HuH-7 (cell line): Measurements from ENCODE around the gene MAPK1IP1L.
"Not testable (repeated sequence)": the region's sequence is repeated elsewhere in the genome, so short reads cannot be mapped to it uniquely, and the experiment has no call there.

Experiments used
- DNase-seq: peaks from one replicate; pipeline ENCODE4 v3.0.0; 2011; ENCODE audit warnings: low spot score

Gene MAPK1IP1L

DNA sequence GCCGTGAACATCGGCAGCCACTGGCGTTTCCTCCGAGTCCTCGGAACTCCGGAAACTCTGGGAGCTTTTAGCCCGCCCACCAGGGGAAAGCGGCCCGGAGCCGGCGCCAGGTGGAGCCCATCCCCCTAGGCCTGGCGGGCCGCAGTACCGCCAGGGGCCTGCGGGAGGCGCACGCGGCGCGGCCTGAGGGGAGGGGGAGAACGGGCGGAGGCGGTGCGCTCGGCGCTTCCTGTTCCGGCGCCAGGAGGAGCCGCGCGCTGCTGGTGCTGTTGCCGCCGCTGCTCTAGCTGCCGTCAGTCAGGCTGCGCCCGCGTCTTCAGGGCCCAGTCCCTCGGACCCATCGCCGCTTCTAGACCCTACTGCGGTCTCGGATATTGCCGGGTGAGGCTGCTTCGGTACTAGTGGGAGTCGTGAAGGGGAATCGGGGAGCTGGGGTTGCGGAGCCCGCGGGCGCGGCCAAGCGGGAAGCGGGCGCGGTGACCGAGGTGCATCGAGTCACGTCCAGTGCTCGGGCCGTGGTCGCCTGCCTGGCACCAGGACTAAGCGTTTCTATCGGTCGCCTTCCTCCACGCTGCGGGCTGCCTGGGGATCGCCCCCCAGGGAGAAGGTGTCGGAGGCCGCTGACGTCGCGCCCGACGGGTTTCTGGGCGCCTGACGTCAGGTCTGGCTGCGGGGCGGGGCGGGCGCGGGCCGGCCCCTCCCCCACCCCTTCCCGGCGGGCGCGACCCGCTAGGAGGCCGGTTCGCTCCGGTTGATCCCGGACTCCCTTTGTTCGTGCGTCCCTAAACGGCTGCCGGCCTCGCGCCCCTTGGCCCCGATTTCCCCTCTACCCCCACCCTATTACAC is at the start of gene MAPK1IP1L:
Gene MAPK1IP1L (plus strand): TSS at position 225 of the 846 bp plus-strand sequence. CDS start 10,037 bp downstream, outside the sequence.
- peak; percentile 88 for DNase-seq

DNA sequence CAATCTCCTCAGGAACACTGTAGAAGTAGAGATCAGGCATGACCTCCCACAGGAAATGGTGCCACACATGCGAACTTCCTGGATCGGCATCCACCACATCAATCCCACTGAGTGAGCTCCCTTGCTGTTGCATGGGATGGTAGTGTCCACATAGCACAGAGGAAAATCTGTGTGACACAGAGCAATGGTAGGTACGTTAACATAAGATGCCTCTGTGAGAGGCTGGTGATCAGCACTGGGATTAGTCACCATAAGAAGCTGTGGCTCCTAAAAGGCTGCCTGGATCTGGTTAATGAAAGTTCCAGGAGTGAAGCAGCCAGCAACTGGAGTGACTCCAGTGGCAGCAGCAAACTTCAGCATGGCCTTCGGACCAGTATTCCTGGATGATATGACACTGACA is 46.4 kb upstream of the MAPK1IP1L start:
- no peak for DNase-seq

DNA sequence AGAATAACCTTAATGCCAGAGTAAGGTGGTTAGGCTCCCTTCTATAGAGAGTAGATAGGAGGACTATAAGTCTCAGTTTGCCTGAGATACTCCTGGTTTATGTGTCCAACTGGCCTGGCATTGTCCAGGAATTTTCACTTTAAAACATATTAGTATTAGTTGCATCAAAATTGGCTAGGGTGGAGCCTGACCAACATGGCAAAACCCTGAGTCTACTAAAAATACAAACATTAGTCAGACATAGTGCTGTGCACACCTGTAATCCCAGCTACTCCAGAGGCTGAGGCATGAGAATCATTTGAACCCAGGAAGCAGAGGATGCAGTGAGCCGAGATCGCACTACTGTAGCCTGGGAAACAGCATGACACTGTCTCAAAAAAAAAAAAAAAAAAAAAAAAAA is 36.4 kb upstream of the MAPK1IP1L start:
- no peak for DNase-seq

GRCh38 chr14:55019968-55020554 is 31.4 kb upstream of the MAPK1IP1L start:
- no peak for DNase-seq

DNA sequence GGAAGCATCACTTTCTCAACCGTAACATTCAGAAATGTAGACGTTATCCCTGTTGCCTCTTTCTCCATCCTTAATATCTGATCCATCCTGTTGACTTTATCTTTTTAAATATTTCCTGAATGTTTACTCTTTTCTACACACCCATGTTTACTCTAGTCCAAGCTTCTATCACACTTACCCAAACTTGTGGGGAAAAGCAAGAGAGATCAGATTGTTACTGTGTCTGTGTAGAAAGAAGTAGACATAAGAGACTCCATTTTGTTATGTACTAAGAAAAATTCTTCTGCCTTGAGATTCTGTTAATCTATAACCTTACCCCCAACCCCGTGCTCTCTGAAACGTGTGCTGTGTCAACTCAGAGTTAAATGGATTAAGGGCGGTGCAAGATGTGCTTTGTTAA is 27.1 kb upstream of the MAPK1IP1L start:
- not testable (repeated sequence) for DNase-seq

DNA sequence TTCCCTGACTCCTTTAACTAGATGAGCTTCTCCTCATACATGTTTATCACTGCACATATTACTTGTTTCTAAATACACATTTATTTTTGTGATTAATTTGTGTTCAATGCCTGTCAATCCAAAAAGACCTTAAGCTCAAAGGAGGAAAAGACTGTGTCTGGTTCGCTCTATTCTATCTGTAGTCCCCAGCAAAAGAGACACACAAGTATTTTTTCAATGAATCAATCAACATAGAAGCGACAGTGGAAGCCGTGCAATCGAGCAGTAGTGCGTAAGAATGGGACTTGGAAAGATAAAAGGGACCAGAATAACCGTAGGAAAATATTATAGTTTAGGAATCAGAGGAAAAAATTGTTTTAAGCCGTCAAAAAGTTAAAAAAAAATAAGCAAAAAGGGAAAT is 25.5 kb upstream of the MAPK1IP1L start:
- DNase-seq: no peak

- no peak for DNase-seq
Measured at GRCh38 chr14:55026441-55026792, 25.0 kb upstream of the MAPK1IP1L start.

DNA sequence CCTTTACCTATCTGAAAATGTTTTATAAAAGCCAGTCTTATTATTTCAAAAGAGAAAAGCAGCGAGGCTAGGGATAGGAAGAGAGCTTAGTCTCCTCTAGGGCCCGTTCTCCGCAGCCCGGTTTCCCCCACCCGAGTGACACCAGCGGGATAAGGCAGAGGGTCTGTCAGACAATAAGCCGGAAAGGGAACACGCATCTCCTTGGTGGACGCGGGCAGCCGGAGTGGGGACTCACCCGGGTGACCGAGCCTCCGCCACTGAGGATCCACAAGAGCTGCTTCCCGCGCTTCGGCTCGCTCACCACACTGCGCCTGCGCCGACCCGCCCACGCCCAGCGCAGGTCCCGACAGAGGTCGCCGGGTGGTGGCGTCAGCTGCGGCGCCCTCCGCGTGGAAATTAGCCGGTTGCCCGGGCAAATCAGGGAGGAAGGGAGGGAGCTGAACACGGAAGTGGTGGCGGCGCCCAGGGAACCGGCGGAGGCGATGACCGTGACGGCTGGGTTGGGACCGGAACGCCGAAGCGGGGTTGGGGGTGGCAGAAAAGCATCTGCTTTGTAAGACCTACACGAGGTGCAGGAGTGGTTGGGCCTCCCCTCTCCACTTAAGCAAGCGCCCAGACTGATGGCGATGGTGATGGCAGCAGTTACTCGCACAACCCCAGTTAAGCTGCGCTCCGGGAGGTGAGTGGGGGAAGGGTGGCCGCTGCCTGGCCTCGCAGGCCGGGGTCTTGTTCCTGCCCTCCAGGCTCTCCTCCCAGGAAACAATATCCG is 24.5 kb upstream of the MAPK1IP1L start, which contains the start of the genes SOCS4 and WDHD1:
Gene SOCS4 (plus strand): TSS at position 444 of the 769 bp plus-strand sequence. CDS start 15,806 bp downstream, outside the sequence.
Gene WDHD1 (minus strand): TSS at position 307 of the 769 bp plus-strand sequence. CDS start 312 bp downstream, outside the sequence.
- peak; percentile 90 for DNase-seq

DNA sequence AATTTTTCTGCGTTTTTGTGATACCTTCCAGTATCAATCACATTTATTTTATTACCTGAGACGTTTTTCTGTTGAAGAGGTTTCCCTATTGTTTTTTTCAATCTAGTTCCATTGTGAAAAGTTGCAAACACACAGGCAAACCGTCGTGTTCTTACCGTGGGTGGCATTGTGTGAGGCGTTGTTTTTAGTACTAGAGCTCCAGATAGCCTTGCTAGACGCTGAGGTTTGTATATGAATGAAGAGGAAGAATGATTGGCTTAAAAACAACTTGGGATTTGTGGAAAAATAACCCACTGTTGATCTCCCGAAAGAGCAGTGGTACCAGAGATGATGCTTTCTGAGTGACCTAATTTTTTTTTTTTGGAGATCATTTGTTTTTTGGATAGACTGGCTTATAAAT is 23.4 kb upstream of the MAPK1IP1L start:
- no peak for DNase-seq

- DNase-seq: no peak
Measured at GRCh38 chr14:55028476-55028875, 23.0 kb upstream of the MAPK1IP1L start.

DNA sequence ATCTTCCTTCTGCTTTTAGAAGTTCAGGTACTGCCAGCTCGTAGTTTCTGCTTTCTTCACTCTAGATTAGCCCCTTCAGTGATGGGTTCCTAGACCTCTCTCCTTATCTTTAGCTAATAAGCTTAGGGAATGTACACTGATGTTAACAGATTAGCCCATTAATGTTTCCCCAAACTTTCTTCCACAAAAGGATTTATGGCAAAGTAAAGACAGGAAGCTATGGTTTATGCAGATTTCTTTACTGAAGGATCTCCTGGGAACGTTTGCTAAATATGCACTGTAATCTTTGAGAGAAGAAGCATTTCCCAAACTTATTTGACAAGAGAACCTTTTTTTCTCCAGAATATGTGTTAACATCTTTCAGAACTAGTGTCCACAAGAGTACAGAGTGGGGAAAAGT is 20.3 kb upstream of the MAPK1IP1L start:
- no peak for DNase-seq

DNA sequence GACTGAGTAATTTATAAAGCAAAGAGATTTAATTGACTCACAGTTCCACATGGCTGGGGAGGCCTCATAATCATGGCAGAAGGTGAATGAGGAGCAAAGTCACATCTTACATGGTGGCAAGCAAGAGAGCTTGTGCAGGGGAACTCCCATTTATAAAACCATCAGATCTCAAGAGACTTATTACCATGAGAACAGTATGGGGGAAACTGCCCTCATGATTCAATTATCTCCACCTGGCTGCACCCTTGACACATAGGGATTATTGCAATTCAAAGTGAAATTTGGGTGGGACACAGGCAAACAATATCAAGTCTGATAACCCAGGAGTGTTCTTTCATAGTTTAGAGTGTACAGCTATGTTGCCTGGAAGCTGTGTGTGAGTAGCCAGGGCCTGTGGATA is 13.5 kb upstream of the MAPK1IP1L start:
- not testable (repeated sequence) for DNase-seq

- DNase-seq: no peak
Measured at GRCh38 chr14:55038708-55039107, 12.7 kb upstream of the MAPK1IP1L start.

DNA sequence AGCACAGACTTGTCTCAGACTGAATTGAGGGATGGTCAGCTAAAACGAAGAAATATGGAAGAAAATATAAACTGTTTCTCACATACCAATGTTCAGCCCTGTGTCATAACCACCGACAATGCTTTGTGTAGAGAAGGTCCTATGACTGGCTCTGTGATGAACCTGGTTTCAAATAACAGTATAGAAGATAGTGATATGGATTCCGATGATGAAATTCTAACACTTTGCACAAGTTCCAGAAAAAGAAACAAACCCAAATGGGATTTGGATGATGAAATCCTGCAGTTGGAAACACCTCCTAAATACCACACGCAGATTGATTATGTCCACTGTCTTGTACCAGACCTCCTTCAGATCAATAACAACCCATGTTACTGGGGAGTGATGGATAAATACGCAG is 7.9 kb upstream of the MAPK1IP1L start:
- DNase-seq: no peak

DNA sequence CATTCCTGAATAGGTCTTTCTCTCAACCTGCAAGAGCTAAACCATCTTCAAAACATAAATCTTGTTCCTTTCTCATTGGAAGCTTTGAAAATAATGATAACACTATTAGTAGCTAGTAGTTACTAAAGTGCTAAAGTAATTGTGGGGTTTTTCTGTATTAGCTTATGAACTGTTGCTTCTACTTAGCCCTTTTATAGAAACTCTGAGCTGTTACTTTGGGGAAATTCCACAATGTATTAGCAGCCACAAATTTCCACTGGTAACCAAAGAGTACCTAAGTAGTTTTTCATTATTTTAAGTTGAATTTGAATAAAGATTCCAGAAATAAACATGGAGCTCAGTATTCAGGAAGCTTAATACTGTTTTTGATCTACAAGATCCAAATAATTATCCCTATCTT is 6.4 kb upstream of the MAPK1IP1L start:
- no peak for DNase-seq

DNA sequence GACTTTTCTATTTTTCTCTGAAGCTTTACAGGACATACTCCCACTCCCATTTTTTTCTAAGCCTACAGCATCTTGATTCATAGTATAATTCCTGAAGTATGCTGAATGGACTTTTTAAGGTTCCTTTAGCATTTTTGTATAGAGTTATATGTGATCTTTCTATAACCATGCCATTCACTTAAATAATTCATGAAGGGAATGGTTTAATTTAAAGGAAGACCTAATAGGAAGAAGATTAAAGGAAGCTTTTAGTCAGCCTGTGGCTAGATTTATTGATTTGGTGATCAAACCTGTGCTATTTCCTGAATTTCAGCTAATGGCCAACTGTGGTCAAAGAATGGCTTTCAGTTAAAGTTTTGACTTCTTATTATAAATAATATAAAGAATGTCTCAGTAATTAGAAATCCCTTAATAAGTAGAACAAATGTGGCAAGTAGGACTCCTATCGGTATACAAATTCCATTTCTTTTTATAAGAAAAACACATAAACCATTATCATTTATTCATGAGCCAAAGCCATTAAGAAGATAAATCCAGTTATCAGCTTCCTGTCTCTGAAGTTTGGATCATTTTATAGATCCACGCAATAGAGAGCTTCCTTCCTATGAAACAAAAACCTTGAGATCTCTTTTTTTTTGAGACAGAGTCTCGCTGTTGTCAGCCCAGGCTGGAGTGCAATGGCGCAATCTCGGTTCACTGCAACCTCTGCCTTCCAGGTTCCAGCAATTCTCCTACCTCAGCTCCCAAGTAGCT is 4.0 kb upstream of the MAPK1IP1L start:
- DNase-seq: no peak

- no peak for DNase-seq
Measured at GRCh38 chr14:55048900-55049436, 2.5 kb upstream of the MAPK1IP1L start.

DNA sequence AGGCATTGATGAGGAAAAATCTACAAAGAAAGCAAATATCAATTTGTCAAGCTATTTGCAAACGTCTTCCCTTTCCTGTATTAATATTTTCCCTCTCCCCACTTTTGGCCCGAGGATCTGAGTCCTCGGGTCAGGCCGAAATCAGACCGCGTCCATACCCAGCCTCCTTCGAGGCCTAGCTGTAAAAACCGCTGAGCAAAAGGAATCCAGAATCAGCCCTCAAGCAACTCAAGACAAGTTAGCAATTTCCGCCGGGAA is 353 bp upstream of the MAPK1IP1L start:
- no peak for DNase-seq

DNA sequence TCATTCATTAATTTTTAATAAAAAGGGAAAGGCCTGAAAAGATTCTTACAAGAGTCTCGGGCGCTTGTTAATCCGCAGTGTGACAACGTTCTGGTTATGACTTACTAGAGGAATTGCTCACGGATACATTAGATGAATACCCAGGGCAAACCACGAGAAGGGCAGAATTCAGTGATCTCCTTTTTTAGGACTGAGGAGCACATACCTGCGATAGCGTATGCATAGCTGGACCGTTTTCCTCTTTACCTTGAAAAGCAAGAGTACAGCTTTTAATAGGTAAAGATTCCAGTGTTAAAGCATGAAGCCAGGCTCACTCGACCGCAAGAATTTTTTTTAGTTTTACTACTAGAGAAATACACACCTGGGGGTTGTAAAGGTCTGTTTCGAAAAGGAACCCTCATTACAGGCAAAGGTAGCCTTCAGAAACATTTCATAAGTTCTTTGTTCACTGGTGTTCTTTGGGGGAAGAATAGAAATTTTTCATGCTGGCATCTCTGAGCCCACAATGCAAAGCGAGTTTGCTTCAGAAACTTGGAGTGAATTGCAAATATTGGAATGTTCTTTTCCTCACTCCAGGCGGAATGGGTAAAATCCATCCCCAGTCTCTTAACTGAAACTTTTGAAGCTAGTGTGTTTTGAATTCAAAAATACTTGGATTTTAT is 953 bp downstream of the MAPK1IP1L start:
- DNase-seq: no peak

GRCh38 chr14:55053018-55053417 is 1.6 kb downstream of the MAPK1IP1L start:
- no peak for DNase-seq

GRCh38 chr14:55053500-55053899 is 2.1 kb downstream of the MAPK1IP1L start:
- DNase-seq: no peak
